ENCODE measurements around the gene MMP27.

The MMP27 gene

DNA sequence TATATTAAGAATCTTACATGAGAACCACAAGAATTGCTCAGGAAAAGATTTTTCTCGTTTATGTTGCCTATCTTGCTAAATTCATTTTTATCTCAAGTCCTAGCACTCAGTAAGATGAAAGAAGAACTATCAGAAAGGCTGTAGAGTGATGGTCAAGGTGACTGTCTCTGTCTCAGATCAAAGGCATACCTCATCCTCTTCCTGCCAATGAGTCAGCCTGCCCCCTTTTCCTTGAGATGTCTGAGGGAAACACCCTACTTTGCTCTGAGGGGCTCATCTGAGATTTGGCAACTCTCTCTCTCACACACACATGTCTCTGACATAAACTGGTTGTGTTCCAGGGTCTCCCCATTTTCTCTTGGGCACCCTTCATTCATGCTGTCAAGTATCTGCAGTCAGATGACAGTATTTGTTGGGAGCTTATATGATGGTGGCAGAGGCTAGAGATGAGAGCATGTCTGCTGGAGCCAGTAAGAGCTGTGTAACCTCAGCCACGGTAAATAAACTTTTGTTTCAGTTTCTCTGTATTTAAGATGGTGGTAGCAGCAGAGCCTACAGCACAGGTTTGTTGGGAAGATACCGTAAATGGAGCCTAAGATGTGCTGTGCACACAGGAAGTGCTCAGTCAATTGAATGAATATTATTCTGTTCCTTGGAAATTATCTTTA lies 1.6 kb downstream of the MMP27 start:
- DNase-seq = no peak

DNA sequence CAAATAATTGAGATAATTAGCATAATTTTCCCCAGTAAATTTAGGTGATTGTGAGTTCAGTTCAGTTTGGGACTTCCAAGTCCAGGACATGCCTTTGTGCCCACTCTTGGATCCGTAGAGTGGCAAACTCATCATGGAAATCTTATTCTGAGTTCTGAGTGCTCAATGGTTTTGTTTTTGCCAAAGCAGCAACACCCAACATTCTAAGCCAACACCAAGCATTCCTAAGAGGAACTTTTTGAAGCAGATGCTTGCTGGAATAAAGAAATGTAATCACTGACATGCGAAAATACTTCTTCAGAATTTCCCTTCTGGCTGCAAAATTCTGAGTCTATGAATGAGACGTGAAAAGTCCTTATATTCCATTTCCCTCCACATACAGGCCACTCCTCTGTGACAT lies 10.4 kb downstream of the MMP27 start:
- DNase-seq = no peak

DNA sequence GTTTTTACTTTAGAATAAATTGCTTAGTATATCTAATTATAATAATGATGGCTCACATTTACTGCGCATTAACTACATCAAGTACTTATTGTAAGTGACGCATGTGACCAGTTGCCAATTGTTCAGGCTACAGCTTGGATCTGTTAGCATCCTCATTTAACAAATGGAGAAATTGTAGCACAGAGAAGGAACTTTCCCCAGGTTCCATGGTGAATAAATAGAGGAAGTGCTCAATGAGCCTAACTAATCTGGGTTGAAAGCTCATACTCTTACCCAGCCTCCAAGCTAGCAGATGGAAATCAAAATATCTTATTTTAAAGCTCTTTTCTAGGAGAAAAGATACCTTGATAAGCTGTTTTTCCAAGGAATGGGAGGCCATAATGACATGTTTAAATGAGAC lies 19.8 kb downstream of the MMP27 start:
- no peak for DNase-seq

DNA sequence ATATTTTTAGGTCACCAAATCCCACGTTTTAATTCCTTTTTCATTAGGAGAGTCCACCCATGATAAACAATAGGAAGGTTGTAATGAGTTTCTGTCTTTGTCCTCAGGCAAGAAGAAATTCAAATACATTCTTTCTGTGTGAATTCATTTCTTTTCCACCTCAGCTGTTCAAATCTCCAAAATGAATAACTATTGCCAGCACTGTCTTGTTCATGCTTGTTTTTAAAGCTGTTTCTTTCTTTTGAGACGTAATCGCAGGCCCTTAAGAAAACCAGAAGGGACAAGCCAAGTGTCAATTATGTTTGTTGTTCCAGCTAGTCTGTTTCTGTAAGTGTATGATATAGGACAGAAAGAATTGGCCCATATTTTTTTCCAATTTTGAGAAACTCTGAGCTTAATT lies 20.2 kb downstream of the MMP27 start:
- no peak for DNase-seq

DNA sequence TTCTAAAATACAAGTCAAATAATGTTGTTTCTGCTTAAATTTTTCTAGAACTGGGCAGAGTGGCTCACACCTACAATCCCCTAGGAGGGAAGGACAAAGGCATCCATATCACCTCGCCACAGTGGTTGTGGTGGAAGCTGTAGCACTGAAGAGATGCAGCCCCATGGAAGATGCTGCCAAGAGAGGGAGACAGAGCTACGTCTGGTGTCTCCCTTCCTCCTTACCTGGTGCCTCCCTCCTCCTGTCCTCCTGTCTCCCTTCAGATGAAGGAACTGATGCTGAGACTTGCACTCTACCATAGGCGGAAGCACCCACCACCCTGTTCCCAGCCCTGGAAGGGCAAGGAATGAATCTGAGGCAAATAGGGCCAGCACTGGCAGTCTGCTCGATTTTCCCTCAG lies 22.3 kb downstream of the MMP27 start:
- no peak for DNase-seq

DNA sequence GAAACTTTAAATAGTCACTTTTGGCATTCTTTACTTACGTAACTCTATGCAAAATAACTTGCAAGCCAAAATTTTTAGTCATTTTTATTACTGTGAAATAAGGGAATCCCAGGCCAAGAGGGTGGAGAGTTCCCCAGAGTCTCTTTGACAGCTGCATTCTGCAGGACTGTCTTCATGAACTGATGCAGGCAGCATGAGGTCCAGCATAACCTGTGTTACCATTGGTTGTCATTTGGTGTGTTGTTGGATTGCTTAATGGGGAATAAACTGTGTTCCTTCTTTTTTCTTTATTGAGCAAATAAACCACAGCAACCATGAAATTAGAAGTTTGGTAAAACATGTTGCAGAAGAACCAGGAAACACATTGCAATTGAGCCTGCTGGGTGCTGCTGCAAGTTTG lies 24.6 kb downstream of the MMP27 start:
- no peak for DNase-seq

DNA sequence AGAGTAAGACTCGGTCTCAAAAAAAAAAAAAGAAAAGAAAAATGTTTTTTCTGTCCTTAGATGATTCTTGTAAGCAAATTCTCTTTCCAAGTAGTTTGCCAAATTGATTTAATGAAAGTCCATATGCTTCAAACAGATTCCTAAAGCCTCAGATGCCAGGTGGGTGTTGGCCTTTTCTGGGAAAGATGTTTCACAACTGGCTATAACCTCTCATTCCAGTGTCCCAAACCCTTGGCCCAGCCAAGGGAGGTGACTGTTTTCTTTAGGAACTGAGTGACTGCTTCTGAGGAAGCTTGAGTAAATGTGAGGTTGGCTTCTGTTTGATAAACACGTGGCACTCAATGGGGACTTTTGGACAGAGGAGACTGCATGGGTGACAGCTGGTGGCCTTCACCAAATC lies 27.5 kb downstream of the MMP27 start:
- no peak for DNase-seq

DNA sequence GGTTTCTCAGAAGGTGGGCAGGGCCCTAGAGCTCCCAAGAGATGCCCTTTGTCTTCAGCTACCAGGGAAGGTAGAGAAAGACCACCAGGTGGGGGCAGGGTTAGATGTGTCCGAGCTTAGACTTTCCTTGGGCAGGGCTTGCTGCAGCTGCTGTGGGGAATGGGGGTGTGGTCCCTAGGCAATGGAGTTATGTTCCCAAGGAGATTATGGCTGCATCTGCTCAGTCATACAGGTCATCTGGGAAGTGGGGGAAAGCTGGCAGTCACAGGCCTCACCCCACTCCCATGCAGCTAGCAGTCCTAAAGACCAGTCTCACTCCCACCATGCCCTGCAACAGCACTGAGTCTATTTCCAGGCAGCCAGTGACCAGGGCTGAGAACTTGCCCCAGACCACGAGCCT lies 29.5 kb downstream of the MMP27 start:
- no peak for DNase-seq

DNA sequence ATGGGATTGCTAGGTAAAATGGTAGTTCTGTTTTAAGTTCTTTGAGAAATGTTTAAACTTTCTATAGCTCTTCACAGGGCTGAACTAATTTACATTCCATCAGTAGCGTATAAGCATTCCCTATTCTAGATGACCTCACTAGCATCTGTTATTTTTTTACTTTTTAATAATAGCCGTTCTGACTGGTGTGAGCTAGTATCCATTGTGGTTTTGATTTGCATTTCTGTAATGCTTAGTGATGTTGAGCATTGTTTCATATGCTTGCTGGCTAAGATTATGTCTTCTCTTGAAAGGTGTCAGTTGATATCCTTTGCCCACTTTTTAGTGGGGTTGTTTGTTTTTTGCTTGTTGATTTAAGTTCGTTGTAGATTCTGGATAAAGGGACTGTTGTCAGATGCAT lies 35.9 kb downstream of the MMP27 start:
- no peak for DNase-seq

DNA sequence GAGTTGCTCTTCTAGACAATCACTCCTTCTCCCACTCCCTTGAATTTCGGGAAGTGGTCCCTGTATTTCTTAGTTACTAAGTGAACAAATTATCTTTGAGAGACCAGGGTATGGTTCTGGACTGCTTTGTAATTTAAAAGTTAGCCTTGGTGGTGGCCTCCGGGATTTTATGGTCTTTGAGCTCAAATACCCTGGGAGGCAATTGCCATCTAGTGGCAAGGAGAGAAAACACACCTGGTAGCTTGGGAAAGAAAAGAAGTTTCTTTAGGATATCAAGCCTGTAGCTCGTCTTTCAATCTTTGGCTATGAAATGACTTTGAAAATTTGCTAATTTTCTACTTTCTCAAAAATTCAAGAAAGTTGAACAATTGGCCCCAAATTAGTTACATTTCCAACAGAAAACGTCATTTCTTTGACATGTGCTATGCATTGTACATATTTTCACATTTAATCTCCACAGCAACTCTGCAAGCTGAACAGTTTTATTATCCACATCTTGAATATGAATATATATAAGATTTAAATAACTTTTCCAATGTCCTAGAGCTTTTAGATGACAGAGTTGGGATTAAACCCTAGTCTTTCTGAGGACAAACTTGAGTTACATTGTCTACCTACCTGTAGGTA lies 39.1 kb downstream of the MMP27 start:
- peak; percentile 50 for DNase-seq

DNA sequence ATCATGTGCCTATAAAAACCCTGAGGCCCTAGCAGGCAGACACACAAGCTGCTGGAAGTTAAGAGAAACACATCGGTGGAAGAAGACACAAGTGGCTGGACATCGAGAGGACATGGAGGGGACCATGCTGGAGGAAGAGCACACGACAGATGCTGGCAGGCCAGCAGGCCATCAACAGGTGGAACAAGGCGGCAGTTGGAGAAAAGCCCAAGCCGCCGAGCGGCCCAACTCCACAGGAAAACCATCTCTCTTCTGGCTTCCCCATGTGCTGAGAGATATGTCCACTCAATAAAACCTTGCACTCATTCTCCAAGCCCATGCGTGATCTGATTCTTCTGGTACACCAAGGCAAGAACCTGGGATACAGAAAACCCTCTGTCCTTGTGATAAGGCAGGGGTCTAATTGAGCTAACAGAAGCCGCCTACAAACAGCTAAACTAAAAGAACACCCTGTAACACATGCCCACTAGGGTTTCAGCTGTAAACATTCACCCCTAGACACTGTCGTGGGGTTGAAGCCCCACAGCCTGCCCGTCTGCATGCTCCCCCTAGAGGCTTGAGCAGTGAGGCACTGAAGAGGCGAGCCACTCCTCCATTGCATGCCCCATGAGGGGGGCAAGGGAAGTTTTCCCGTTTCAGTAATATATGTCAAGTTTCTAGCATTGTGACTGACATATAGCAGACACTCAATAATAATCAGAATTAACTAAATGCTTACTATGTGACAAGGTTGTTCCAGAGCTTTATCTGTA lies 41.4 kb downstream of the MMP27 start:
- DNase-seq = no peak

DNA sequence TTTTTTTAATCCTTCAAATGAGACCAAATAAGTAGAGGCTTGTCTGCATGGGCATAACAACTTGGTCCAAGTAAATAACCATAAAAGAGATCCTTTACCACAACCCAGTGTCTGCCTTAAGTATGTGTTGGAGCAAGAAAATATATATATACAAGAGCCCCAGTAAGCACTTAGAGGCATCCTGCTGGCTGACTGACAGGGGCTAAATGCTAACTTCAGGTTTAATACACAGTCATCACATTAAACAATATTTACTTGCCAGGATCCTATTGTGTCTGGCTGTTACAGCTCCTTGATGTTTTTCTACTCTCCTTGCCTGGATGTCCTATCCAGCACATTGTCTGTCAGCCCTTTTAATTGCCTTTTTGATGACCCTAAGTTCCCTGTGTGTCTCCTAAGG lies 43.0 kb downstream of the MMP27 start:
- DNase-seq = no peak

DNA sequence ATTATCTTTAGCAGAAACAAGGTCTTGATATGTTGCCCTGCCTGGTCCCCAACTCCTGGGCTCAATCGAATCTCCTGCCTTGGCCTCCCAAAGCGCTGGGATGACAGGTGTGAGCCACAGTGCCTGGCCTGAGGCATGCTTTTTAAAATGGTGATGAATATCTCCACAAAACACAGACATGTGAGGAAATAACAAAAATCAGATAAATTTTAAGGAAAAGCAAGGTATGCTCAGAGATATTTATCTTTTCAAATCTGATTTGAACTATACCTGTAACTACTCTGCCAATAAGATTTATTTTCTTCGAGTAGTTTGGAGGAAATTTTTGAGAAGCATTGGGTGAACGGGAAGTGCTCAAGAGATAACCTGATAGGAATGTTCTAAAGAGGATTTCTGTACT lies 44.5 kb downstream of the MMP27 start:
- DNase-seq = no peak

DNA sequence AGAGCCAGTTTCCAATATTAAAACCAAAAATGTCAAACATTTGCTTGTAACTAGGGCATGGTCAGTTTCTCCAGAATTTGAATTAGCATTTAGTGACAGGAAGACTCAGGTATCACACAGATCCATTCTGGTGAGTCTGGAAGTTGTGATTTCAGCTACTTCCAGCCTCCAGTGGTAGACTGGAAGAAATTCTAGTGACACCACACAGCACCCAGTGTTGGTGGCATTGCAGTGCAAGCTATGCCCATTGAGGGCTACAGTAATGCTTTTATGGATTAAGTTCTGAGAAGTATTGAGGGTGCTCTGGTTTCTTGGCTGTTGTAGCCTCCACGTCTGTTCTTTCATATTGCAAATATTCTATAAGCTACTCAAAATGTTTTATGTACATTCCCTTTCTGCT lies 49.0 kb downstream of the MMP27 start:
- DNase-seq = no peak

DNA sequence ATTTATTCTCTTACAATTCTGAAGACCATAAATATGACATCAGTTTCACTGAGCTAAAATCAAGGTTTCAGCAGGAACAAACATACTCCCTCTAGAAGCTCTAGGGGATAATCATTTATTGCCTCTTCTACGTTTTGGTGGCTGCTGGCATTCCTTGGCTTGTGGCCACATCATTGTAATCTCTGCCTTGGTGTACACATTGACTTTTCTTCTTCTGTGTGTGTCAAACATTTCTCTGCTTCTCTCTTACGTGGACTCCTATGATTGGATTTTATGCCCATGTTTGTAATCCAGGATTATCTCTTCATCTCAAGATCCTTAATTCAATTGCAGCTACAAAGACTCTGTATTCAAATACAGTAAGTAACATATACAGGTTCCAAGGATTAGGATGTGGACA lies 50.0 kb downstream of the MMP27 start:
- no peak for DNase-seq

DNA sequence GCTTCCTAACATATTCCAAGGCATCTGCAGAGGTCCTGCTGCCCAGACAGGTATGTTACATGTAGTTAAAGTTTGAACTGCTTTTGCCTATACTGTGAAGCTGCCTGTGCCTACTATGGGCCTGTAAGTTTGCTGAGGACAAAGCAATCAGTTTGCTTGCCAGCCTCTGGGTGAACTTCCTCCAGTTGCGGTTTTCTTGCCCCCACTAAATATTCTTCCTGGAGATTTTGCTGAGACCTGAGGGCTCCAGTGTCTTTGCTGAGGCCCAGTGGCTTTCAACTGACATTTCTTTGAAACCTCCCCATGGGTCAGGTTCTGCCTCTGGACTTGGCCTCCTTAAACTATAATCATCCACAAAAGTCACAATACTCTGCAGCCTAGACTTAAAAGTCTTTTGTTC lies 50.8 kb downstream of the MMP27 start:
- no peak for DNase-seq

DNA sequence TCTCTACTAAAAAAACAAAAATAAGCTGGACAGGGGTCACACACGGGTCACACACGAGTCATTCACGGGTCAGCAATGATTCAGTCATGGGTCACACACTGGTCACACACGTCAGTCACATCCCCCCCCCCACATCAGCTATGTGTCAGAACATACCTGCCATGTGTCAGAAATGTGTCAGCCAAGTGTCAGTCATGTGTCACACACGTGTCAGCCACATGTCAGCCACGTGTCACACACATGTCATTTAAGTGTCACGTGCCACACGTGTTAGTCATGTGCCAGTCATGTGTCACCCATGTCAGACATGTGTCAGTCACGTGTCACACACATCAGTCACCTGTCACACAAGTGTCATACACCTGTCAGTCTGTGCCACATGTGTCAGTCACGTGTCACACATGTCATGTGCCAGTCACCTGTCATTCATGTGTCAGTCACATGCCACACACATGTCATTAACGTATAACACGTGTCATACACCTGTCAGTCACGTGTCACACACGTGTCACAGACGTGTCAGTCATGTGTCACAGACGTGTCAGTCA lies 51.8 kb downstream of the MMP27 start:
- DNase-seq = no peak

DNA sequence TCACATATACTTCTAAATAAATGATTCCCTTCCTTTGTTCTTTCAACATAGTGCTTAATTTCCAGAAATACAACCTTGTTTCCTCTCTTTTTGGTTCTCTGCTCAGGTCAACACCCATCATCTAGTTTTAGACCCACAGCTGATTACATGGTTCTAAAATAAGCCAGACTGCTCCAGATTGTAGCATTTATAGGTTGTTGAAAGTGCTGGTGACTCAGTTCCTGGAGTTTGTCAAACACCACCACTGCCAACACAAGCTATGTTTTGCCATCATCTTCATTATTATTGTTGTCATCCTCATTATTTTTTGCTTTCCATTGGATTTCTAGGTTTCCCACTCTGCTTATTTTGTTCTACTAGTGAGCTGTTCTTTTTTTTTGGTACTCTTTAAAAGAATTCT lies 58.1 kb downstream of the MMP27 start:
- DNase-seq = no peak

DNA sequence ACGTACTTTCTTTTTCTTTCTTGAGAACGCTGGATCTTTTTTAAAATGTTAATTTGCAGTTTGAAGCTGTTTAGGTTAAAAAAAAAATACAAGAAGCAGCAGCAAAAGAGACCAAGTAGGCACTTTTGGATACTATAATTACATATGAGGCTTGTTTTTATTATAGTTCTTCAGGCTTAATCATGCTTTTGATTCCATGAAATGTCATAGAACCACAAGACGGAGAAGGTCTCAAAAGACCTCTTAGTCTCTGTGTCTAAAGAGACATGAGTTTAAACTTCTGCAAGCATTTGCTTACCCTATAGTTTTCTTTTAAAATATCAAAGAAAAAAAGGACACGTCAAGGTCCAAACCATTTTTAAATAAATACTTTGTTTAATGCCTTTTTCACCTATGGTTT lies 61.6 kb downstream of the MMP27 start:
- DNase-seq = no peak

All from kidney glomerular epithelial cell (primary cell).